ENCODE measurements around the gene S100A6. TPM values are rescaled to one million over a fixed set of nuclear protein-coding genes. Genes with fewer than 3 reads are reported as not detected.

Gene S100A6
- total and polyA plus RNA-seq, 4 donors, result 5.7 to 124 (median 28.7) TPM

DNA sequence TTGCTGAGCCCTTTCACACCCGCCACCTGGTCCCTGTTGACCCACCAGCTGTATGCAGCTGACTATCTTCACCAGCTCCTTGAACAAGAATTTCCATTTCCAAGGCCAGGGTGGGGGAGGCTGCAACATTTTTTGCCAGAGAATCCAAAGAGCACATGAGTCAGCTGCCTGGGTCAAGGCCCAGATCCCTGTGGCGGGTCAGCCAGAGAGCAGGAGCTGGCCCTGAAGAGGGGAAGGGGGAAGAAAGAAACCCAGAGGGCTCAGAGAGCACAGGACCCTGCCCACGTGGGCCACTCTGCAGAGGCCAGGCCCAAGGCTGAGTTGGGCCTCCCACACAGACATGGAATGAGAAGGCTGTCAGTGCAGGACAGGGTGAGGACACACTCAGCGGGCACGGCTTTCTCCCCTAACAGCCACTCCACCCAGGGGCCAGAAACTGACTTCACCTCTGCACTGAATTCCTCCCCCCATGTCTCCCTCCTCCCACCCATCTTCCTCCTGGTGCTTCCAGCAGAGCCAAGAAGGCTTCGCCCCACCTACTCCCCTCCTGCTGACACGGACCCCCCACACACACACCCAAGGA, 28.9 kb downstream of the S100A6 start (continued):
- TF ChIP-seq, protein P1, sequence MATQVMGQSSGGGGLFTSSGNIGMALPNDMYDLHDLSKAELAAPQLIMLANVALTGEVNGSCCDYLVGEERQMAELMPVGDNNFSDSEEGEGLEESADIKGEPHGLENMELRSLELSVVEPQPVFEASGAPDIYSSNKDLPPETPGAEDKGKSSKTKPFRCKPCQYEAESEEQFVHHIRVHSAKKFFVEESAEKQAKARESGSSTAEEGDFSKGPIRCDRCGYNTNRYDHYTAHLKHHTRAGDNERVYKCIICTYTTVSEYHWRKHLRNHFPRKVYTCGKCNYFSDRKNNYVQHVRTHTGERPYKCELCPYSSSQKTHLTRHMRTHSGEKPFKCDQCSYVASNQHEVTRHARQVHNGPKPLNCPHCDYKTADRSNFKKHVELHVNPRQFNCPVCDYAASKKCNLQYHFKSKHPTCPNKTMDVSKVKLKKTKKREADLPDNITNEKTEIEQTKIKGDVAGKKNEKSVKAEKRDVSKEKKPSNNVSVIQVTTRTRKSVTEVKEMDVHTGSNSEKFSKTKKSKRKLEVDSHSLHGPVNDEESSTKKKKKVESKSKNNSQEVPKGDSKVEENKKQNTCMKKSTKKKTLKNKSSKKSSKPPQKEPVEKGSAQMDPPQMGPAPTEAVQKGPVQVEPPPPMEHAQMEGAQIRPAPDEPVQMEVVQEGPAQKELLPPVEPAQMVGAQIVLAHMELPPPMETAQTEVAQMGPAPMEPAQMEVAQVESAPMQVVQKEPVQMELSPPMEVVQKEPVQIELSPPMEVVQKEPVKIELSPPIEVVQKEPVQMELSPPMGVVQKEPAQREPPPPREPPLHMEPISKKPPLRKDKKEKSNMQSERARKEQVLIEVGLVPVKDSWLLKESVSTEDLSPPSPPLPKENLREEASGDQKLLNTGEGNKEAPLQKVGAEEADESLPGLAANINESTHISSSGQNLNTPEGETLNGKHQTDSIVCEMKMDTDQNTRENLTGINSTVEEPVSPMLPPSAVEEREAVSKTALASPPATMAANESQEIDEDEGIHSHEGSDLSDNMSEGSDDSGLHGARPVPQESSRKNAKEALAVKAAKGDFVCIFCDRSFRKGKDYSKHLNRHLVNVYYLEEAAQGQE (IDR thresholded peaks at IDR 0.05), result no peak
- TF ChIP-seq FOXA2 (IDR thresholded peaks at IDR 0.05), result no peak
- TF ChIP-seq, protein P2, sequence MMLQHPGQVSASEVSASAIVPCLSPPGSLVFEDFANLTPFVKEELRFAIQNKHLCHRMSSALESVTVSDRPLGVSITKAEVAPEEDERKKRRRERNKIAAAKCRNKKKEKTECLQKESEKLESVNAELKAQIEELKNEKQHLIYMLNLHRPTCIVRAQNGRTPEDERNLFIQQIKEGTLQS (IDR thresholded peaks at IDR 0.05), result no peak
- TF ChIP-seq, protein P3, sequence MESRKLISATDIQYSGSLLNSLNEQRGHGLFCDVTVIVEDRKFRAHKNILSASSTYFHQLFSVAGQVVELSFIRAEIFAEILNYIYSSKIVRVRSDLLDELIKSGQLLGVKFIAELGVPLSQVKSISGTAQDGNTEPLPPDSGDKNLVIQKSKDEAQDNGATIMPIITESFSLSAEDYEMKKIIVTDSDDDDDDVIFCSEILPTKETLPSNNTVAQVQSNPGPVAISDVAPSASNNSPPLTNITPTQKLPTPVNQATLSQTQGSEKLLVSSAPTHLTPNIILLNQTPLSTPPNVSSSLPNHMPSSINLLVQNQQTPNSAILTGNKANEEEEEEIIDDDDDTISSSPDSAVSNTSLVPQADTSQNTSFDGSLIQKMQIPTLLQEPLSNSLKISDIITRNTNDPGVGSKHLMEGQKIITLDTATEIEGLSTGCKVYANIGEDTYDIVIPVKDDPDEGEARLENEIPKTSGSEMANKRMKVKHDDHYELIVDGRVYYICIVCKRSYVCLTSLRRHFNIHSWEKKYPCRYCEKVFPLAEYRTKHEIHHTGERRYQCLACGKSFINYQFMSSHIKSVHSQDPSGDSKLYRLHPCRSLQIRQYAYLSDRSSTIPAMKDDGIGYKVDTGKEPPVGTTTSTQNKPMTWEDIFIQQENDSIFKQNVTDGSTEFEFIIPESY (IDR thresholded peaks at IDR 0.05), result no peak

DNA sequence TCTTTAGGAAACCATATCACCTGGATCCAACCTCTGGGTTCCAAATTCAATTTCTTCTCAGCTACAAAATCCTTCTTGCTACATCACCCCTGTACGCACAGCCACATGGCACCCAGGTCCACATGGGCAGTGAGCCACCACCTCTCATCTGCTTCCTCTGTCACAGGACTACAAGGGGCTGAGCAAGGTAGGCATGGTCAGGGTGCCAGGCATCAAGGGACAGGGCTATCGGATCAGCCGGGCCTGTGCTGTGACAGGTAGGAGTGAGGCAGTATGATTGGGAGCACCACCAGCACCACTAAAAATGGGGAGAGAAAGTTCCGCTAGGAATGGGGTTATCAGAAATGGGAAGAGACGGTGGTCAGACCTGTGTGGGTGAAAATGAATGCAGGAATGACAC, 29.4 kb downstream of the S100A6 start:
- no peak for TF ChIP-seq HNF4A (conservative IDR thresholded peaks at IDR 0.05)
- peaks cover 0 to 4% (median 2%) of the 10 kb centered on the region in 4 donors for H3K4me1 ChIP-seq (ENCODE audit: control insufficient read depth in 4 of 4, insufficient read depth in 4 of 4, low read length in 3 of 4)
- 89% methylated on average over 5 of the region's 5 CpGs for WGBS
- no peak overlapping the region for H3K9ac ChIP-seq (ENCODE audit: low read depth in 1 of 2, low read length in 2 of 2)
- H3K27ac ChIP-seq (ENCODE audit: low read depth in 1 of 2, low read length in 2 of 2), result no peak overlapping the region
- H3K36me3 ChIP-seq (ENCODE audit: control insufficient read depth in 4 of 4, insufficient read depth in 3 of 4, low read depth in 1 of 4, low read length in 3 of 4), result no peaks in the 10 kb centered on the region
- DNase-seq (ENCODE audit: low spot score), result no peak
- H3K27me3 ChIP-seq (ENCODE audit: control insufficient read depth in 4 of 4, insufficient read depth in 4 of 4, low read length in 3 of 4), result no peaks in the 10 kb centered on the region
- no peaks in the 10 kb centered on the region for H3K9me3 ChIP-seq (ENCODE audit: control insufficient read depth in 4 of 4, low read length in 3 of 4)
- H3K4me3 ChIP-seq (ENCODE audit: low read depth in 1 of 3, low read length in 3 of 3), result no peak overlapping the region

DNA sequence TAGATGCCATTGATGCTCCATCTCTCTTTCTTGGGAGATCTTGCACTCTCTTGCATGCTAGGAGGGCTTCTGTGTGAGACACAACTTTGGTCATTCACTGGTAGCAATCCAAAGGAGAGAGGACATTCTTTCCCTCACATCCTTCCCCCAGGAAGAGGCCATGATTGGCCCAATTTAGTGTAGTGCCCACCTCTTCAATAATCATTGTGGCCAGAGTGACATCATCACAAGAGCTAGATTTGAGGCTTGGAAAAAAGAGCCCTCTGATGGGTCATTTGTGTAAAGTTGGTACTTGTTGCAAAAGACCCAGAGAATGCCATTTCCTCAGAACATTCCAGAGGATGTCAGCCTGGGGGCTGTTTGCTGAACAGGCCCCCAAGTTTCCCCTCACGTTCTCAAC, 30.2 kb downstream of the S100A6 start:
- no peaks in the 10 kb centered on the region for H3K27me3 ChIP-seq (ENCODE audit: control insufficient read depth in 4 of 4, insufficient read depth in 4 of 4, low read length in 3 of 4)
- no peak overlapping the region for H3K9ac ChIP-seq (ENCODE audit: low read depth in 1 of 2, low read length in 2 of 2)
- WGBS, result 80% methylated on average over 1 of the region's 1 CpG
- DNase-seq (ENCODE audit: low spot score), result no peak
- H3K4me3 ChIP-seq (ENCODE audit: low read depth in 1 of 3, low read length in 3 of 3), result no peak overlapping the region
- H3K9me3 ChIP-seq (ENCODE audit: control insufficient read depth in 4 of 4, low read length in 3 of 4), result no peaks in the 10 kb centered on the region
- no peaks in the 10 kb centered on the region for H3K36me3 ChIP-seq (ENCODE audit: control insufficient read depth in 4 of 4, insufficient read depth in 3 of 4, low read depth in 1 of 4, low read length in 3 of 4)
- H3K4me1 ChIP-seq (ENCODE audit: control insufficient read depth in 4 of 4, insufficient read depth in 4 of 4, low read length in 3 of 4), result peaks cover 0 to 4% (median 2%) of the 10 kb centered on the region in 4 donors
- no peak overlapping the region for H3K27ac ChIP-seq (ENCODE audit: low read depth in 1 of 2, low read length in 2 of 2)
- TF ChIP-seq JUND (IDR thresholded peaks at IDR 0.05) (no peak), TAF1 (conservative IDR thresholded peaks at IDR 0.05) (no peak), HNF4A (conservative IDR thresholded peaks at IDR 0.05) (no peak), FOXA2 (IDR thresholded peaks at IDR 0.05) (no peak), RAD21 (IDR thresholded peaks at IDR 0.05) (no peak), GABPA (IDR thresholded peaks at IDR 0.05 in 1 of 2, conservative IDR thresholded peaks at IDR 0.05 in 1 of 2) (no peak), SP1 (IDR thresholded peaks at IDR 0.05) (no peak), YY1 (IDR thresholded peaks at IDR 0.05) (no peak), FOXA1 (IDR thresholded peaks at IDR 0.05) (no peak), RXRA (IDR thresholded peaks at IDR 0.05) (no peak), EGR1 (IDR thresholded peaks at IDR 0.05; ENCODE audit: low read depth in 2 of 2) (no peak), HNF4G (IDR thresholded peaks at IDR 0.05) (no peak)
- TF ChIP-seq, protein P3 (IDR thresholded peaks at IDR 0.05), result no peak
- TF ChIP-seq, protein P1 (IDR thresholded peaks at IDR 0.05), result no peak
- TF ChIP-seq, protein P4, sequence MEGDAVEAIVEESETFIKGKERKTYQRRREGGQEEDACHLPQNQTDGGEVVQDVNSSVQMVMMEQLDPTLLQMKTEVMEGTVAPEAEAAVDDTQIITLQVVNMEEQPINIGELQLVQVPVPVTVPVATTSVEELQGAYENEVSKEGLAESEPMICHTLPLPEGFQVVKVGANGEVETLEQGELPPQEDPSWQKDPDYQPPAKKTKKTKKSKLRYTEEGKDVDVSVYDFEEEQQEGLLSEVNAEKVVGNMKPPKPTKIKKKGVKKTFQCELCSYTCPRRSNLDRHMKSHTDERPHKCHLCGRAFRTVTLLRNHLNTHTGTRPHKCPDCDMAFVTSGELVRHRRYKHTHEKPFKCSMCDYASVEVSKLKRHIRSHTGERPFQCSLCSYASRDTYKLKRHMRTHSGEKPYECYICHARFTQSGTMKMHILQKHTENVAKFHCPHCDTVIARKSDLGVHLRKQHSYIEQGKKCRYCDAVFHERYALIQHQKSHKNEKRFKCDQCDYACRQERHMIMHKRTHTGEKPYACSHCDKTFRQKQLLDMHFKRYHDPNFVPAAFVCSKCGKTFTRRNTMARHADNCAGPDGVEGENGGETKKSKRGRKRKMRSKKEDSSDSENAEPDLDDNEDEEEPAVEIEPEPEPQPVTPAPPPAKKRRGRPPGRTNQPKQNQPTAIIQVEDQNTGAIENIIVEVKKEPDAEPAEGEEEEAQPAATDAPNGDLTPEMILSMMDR (IDR thresholded peaks at IDR 0.05; ENCODE audit: low read depth, low read length, missing input control), result no peak
- TF ChIP-seq, protein P2 (IDR thresholded peaks at IDR 0.05), result no peak

Data from liver (tissue), 9 donors.